ENCODE measurements around the gene CIRBP. TPM values are rescaled to one million over a fixed set of nuclear protein-coding genes. Genes with fewer than 3 reads are reported as not detected.

CIRBP gene
- total and polyA plus RNA-seq, 12 donors: 180 to 356 (median 280) TPM

DNA sequence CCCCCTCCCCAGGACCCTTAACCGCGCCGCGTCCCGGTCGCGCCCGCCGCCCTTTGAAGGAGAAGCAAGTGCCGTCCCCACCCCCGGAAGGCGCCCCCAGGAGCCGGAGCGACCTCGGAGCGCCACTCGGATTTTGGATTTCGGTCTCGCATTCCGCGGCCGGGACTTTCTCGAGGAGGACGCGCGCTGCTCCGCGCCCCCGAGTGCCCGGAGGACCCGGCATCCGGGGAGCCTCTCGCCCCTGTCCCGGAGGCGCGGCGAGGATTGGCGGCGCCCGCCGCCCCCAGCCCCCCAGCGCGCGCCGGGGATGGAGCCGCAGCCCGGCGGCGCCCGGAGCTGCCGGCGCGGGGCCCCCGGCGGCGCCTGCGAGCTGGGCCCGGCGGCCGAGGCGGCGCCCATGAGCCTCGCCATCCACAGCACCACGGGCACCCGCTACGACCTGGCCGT, 19.1 kb upstream of the CIRBP start:
- no peaks in the 10 kb centered on the region for H3K27me3 ChIP-seq
- WGBS, 2 donors: 1% methylated on average over 52 to 67 of the region's 67 CpGs
- H3K9me3 ChIP-seq: no peaks in the 10 kb centered on the region
- H3K27ac ChIP-seq: peak overlapping the region; percentile 95 to 100 (median 100)
- DNase-seq (no peak), ATAC-seq (no peak)
- no peak for TF ChIP-seq CTCF (IDR thresholded peaks at IDR 0.05)
- intact Hi-C loops (cut with DNase I): loop anchor here in 4 of 10 donors (1.0 to 10.0 kb wide), 3 partner anchors 16 to 325 kb away; partner anchors contain the start of gene ARID3A (in 1 of the 4)
- H3K4me3 ChIP-seq: peak overlapping the region; percentile 69 to 99 (median 94)
- peaks cover 39 to 75% (median 65%) of the 10 kb centered on the region in 9 donors for H3K4me1 ChIP-seq
- peaks cover 3 to 39% (median 17%) of the 10 kb centered on the region in 9 donors for H3K36me3 ChIP-seq

- Histone ChIP-seq H3K4me1 (peaks cover 40 to 75% (median 66%) of the 10 kb centered on the region in 9 donors), H3K27ac (peak overlapping the region; percentile 95 to 100 (median 100)), H3K36me3 (peaks cover 9 to 45% (median 23%) of the 10 kb centered on the region in 9 donors), H3K9me3 (no peaks in the 10 kb centered on the region), H3K4me3 (peak overlapping the region; percentile 58 to 99 (median 94)), H3K27me3 (no peaks in the 10 kb centered on the region)
- no peak for ATAC-seq
- DNase-seq: peak in 1 of 2 donors; percentile 76
- 1 to 3% methylated on average over 49 to 87 of the region's 90 CpGs for WGBS, 2 donors
- no peak for TF ChIP-seq CTCF (IDR thresholded peaks at IDR 0.05)
- intact Hi-C loops (cut with DNase I): no loop called here
These were observed 18.5 kb upstream of the CIRBP start for GRCh38 chr19:1250437-1251260.

DNA sequence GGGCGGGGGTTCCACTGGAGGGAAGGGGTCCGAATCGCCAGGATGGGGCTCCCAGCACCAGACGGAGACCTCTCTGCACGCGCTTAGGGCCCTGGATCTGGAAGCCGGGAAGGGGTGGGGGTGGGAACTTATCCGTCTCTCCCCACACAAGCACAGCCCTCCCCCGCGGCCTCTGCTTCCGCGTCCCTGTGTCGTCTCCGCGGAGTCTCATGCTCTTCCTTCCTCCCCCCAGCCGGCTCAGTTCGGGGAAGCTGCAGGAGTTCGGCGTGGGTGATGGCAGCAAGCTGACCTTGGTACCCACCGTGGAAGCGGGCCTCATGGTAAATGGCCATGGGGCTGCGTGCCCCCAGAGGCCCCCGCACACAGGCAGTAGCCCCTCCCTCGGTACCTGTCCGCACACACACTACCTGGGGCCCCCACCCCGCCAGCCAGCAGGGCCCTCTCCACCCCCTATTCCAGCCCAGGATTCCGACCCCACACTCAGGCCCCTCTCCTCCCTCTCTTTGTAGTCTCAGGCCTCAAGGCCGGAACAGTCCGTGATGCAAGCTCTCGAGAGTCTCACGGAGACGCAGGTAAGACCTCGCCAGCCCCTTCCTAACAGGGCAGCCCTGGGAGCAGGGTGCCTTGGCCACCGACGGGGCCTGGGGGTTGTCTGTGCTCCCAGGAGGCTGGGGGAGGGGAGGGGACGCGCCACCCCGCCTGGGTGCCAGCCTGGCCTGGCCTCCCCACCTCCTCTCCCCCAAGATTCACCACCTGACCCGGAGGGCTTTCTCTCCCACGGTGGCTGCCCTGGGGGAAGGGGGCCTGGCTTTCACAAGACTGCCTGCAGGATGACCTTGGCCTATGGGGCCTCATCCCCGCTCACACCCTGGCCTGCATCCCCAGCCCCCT, 17.6 kb upstream of the CIRBP start:
- Histone ChIP-seq H3K4me1 (peaks cover 39 to 75% (median 66%) of the 10 kb centered on the region in 9 donors), H3K27me3 (no peaks in the 10 kb centered on the region), H3K4me3 (peak overlapping the region; percentile 58 to 99 (median 94)), H3K9me3 (no peaks in the 10 kb centered on the region), H3K36me3 (peaks cover 15 to 54% (median 30%) of the 10 kb centered on the region in 9 donors), H3K27ac (peak overlapping the region; percentile 95 to 100 (median 100))
- TF ChIP-seq CTCF (IDR thresholded peaks at IDR 0.05): no peak
- 5 to 6% methylated on average over 39 to 41 of the region's 41 CpGs for WGBS, 2 donors
- ATAC-seq (peak; percentile 0 to 20 (median 4)), DNase-seq (peak; percentile 84 to 86)
- intact Hi-C loops (cut with DNase I): no loop called here
